HG03378 (cell line): ENCODE data around the gene HBB.
"Not testable (repeated sequence)": the region's sequence is repeated elsewhere in the genome, so short reads cannot be mapped to it uniquely, and the experiment has no call there.

Experiments
- ATAC-seq: cut with Tn5 transposase; IDR thresholded peaks from one replicate; pipeline ENCODE4 v1.9.1; 2021; ENCODE audit warnings: mild to moderate bottlenecking, moderate library complexity; ENCODE audit not compliant: unreplicated experiment

Gene HBB

GRCh38 chr11:5226732-5227310 is at the start of gene HBB:
TSS of gene HBB (minus strand) at chr11:5227071. CDS start at chr11:5227021, 50 bp downstream.
- no peak for ATAC-seq

DNA sequence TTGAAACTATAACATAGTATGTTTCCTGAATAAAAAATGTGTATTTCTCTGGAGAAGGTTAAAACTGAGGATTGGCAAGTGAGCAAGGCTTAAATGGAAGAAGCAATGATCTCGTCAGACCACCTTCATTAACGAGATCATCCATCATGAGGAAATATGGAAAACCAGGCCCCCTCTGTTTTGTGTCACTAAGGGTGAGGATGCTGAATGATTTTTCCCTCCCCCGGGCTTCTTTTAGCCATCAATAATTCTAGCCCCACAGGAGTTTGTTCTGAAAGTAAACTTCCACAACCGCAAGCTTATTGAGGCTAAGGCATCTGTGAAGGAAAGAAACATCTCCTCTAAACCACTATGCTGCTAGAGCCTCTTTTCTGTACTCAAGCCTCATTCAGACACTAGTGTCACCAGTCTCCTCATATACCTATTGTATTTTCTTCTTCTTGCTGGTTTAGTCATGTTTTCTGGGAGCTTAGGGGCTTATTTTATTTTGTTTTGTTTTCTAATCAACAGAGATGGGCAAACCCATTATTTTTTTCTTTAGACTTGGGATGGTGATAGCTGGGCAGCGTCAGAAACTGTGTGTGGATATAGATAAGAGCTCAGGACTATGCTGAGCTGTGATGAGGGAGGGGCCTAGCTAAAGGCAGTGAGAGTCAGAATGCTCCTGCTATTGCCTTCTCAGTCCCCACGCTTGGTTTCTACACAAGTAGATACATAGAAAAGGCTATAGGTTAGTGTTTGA is 48.7 kb upstream of the HBB start:
- ATAC-seq, result no peak

GRCh38 chr11:5274395-5274794 is 47.5 kb upstream of the HBB start:
- no peak for ATAC-seq

DNA sequence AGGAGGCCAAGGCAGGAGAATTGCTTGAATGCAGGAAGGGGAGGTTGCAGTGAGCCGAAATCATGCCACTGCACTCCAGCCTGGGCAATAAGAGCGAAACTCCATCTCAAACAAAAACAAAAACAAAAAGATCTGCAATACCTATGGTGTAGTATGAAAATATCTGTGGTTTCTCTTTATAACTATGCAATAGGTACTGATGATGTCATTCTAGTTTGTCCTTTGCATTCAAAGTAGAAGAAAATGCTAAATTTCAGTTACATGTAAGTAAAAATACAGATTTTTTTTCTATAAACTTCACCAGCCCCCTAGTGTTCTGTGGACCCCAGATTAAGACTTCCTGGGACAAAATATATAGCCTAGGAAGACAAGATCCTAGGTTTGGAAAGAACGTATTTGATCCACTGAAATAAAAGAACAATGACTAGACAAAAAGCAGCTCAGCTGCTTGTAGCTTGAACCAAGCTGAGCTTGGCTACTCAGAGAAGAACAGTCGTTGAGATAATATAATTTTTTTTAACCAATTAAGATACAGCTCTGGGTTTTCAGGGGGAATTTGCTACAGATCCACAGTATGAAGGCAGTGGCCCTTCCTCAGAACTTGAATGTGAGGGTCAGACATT is 45.6 kb upstream of the HBB start:
- no peak for ATAC-seq

DNA sequence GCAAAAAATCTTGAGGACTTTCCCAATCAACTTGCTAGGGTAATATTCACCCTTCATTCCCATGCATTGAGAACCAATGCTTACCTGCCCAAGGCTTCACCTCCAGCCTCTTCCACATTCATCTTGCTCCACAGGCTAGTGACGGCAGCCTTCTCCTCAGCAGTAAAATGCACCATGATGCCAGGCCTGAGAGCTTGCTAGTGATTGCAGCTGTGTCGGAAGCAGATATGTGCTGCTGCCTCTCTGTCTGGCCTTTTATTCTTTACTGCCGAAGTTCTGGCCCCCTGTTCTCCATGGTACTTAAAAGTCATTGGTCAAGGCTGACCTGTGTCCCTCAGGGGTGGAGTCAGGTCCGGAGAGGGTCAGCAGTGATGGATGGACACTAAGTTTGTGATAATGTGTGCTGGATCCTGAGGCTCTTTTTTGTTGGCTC is 42.9 kb upstream of the HBB start, which contains the start of gene HBE1:
Gene HBE1 (minus strand): TSS at position 231 of the 433 bp plus-strand sequence. CDS start 55 bp downstream, at position 176.
- no peak for ATAC-seq

DNA sequence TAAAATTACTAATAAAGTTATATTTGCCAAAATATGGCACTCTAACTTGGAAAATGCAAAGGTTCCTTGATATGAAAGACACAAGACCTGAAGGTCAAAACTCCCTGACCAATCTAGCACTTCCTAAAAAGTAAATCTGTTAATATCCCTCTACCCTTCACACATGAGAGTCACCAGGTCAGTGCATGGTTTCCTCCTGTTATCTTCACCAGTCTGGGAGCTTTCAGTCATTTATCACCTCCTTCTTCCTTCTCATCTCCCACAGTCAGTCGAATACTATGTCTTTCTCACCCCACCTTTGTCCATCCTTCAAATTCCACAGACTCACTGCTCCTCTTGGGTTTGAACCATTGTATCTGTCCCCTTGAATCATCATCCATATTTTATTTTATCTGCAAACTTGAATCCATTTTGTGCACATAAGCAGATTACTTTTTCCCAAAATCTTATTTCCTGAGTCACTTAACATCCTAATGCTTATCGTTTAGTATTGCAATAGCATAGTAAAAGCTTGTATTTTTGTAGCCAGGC is 40.2 kb upstream of the HBB start:
- no peak for ATAC-seq

GRCh38 chr11:5266609-5267008 is 39.7 kb upstream of the HBB start:
- no peak for ATAC-seq

DNA sequence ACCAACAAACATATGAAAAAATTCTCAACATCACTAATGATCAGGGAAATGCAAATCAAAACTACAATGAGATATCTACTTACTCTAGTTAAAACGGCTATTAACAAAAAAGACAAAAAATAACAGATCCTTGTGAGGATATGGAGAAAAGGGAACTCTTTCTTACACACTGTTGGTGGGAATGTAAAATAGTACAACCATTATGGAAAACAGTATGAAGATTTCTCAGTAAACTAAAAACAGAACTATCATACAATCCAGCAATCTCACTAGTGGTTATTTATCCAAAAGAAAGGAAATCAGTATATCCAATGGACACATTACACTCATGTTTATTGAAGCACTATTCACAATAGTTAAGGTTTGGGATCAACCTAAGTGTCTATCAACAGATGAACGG is 39.0 kb upstream of the HBB start:
- no peak for ATAC-seq

DNA sequence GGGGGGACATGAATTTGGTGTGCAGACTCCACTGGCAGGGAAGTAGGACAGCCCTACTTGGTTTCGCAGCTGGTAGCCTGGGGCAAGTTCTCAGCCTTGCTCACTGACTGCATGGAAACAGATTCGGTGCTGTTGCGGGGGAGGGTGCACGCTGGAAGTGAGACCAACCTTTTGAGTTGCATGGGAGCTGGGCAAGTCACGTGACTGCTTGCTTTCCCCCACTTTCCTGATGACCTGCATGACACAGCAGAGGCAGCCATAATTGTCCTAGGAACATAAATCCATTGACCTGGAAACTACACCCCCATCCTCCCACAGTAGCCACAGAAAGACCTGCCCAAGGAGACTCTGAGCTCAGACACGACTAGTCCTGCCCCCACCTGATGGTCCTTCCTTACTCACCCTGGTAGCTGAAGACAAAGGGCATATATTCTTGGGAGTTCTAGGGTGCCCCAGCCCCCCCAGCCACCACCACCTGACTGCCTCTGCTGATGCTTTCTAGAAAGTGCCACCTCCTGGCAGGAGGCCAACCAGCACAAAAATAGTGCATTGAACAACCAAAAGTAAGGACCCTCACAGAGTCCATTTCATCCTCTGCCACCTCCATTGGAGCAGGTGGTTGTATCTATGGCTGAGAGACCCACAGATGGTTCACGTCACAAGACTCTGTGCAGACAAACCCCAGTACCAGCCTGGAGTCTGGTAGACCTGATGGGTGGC is 31.8 kb upstream of the HBB start:
- no peak for ATAC-seq

DNA sequence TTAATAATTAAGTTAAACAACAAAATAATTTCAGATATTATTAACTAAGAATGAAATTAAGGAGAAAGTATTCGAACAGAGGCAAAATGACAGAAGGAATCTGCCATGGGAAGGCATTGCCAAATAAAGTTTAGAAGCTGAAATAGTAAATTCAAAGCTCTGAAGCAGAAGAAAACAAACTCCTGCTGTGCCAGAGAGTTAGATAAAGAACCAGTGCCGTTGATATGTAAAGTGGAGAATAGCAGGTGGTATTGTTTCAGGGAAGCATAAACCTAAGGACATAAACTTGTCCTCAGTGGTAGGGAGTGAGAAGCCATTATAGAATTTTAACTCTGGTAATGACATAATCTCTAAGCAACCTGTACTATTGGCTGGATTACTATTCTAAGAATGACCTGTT is 30.4 kb upstream of the HBB start:
- ATAC-seq, result no peak

GRCh38 chr11:5254646-5255413 is 28.0 kb upstream of the HBB start, which contains the start of gene HBG2:
TSS of gene HBG2 (minus strand) at chr11:5254781. CDS start at chr11:5254728, 53 bp downstream.
- ATAC-seq, result not testable (repeated sequence)

- not testable (repeated sequence) for ATAC-seq
Measured at GRCh38 chr11:5254023-5254422, 27.2 kb upstream of the HBB start.

GRCh38 chr11:5253440-5253839 is 26.6 kb upstream of the HBB start:
- ATAC-seq, result not testable (repeated sequence)

- ATAC-seq, result no peak
Measured at GRCh38 chr11:5252919-5253265, 26.0 kb upstream of the HBB start.

- no peak for ATAC-seq
Measured at GRCh38 chr11:5252192-5252918, 25.5 kb upstream of the HBB start.

DNA sequence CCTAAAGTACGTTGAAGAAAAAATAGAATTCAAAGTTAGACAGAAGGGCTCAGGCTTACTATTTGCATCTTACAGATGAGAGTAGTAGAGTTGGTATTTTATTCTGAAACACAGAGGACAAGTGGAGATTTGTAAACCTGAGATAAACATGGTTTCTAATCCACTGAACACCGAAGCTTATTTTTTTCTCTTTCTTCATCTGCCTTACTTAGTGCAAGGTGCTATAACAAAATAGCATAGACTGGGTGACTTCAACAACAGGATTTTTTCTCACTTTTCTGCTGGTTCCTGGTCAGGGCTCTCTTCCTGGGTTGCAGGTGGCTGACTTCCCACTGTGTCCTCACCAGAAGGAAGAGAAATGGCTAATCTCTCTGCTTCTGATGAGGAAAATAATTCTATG is 24.9 kb upstream of the HBB start:
- ATAC-seq, result no peak

DNA sequence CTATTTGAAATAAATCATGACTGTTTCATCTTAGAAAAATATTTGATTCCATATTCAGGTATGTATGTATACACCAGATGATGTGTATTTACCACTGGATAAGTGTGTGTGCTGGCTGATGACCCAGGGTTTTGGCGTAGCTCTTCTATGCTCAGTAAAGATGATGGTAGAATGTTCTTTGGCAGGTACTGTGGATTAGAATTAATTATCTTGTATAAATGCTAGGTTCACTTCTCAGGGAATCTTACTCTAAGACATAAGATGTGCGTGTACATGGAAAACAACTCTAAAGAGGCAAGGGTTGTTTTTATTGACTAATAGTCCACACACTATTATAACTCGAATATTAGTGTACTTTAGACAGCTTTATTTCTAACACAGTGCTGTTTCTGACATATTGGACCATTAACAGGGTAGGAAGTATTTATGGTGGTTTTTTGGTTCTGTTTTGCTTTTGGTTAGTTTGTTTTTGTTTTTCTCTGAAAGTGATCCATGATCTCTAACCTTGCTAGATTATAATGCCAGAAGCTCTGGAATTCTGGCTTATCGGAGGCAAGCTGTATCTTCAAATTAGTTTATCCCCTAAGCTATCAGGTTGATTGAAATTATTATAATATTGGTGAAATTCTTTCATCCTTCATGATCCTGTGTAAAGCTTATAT is 23.8 kb upstream of the HBB start:
- ATAC-seq, result no peak

DNA sequence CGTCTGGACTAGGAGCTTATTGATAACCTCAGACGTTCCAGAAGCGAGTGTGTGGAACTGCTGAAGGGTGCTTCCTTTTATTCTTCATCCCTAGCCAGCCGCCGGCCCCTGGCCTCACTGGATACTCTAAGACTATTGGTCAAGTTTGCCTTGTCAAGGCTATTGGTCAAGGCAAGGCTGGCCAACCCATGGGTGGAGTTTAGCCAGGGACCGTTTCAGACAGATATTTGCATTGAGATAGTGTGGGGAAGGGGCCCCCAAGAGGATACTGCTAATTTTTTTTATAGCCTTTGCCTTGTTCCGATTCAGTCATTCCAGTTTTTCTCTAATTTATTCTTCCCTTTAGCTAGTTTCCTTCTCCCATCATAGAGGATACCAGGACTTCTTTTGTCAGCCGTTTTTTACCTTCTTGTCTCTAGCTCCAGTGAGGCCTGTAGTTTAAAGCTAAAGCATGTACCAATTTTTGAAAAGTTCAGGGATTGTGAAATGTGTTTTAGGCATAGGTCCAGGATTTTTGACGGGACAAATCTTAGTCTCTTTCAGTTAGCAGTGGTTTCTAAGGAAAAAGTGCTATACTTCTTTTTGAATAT is 23.0 kb upstream of the HBB start, which contains the start of gene HBG1:
Gene HBG1 (minus strand): TSS at position 51 of the 590 bp plus-strand sequence. CDS start 53 bp downstream, outside the sequence.
- ATAC-seq, result not testable (repeated sequence)

DNA sequence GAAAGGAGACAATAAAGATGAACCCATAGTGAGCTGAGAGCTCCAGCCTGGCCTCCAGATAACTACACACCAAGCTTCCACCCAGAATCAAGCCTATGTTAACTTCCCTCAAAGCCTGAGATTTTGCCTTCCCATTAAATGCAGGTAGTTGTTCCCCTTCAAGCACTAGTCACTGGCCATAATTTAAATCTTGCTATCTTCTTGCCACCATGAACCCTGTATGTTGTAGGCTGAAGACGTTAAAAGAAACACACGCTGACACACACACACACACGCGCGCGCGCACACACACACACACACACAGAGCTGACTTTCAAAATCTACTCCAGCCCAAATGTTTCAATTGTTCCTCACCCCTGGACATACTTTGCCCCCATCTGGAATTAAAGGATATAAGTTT is 21.6 kb upstream of the HBB start:
- not testable (repeated sequence) for ATAC-seq
